SU-DHL-6 (cell line): Measurements from ENCODE around the gene LTBP4.

Experiments used
- H2AFZ ChIP-seq: fragments of 200-600 bp; sonication (generic); 2 replicates; pipeline ENCODE4 v1.6.1; 2014; ENCODE audit warnings: low read depth, mild to moderate bottlenecking, moderate library complexity, mixed read lengths, antibody characterized with exemption, low read length; ENCODE audit not compliant: severe bottlenecking
- H3F3A ChIP-seq: fragments of 200-600 bp; shearing (Covaris generic); 2 replicates; pipeline ENCODE4 v1.6.0; 2016; ENCODE audit warnings: antibody characterized with exemption, mild to moderate bottlenecking; ENCODE audit not compliant: insufficient read depth
- H3K27ac ChIP-seq: fragments of 200-600 bp; sonication (generic); 2 replicates; pipeline ENCODE4 v1.5.1; 2016; ENCODE audit warnings: low read depth, mild to moderate bottlenecking, low read length, moderate library complexity, mixed read lengths
- H3K27me3 ChIP-seq: fragments of 200-600 bp; sonication (generic), shearing (Covaris generic); 2 replicates; pipeline ENCODE4 v1.6.0; 2014; ENCODE audit warnings: mild to moderate bottlenecking, low read length
- H3K36me3 ChIP-seq: fragments of 200-600 bp; sonication (generic); 2 replicates; pipeline ENCODE4 v1.6.1; 2014; ENCODE audit warnings: mild to moderate bottlenecking, low read length, mixed read lengths
- H3K4me2 ChIP-seq: fragments of 300-600, 200-600 bp; shearing (Covaris generic), sonication (generic); 2 replicates; pipeline ENCODE4 v1.6.0; 2014; ENCODE audit warnings: low read length, low read depth, mild to moderate bottlenecking; ENCODE audit not compliant: poor library complexity, severe bottlenecking
- H3K4me3 ChIP-seq: fragments of 200-600 bp; sonication (generic); 2 replicates; pipeline ENCODE4 v1.5.1; 2014; ENCODE audit warnings: antibody characterized with exemption, low read length, mild to moderate bottlenecking, mixed read lengths; ENCODE audit not compliant: insufficient read depth, poor library complexity, severe bottlenecking
- H3K79me2 ChIP-seq: fragments of 200-600 bp; sonication (generic); 2 replicates; pipeline ENCODE4 v1.6.1; 2014; ENCODE audit warnings: mild to moderate bottlenecking, low read length, moderate library complexity; ENCODE audit not compliant: insufficient read depth
- H3K9ac ChIP-seq: fragments of 200-600 bp; sonication (generic); 2 replicates; pipeline ENCODE4 v1.7.0; 2014; ENCODE audit warnings: mild to moderate bottlenecking, low read length
- H3K9me2 ChIP-seq: fragments of 200-600 bp; sonication (generic); replicated peaks from 2 replicates; pipeline ENCODE4 v1.6.1; 2014; ENCODE audit warnings: low read length; ENCODE audit not compliant: insufficient read depth
- H3K9me3 ChIP-seq: fragments of 200-600 bp; sonication (generic); 2 replicates; pipeline ENCODE4 v1.6.1; 2014; ENCODE audit warnings: low read length, mixed read lengths; ENCODE audit not compliant: insufficient read depth
- H4K20me1 ChIP-seq: fragments of 200-600 bp; sonication (generic); 2 replicates; pipeline ENCODE4 v1.6.1; 2014; ENCODE audit warnings: low read depth, mild to moderate bottlenecking, antibody characterized with exemption, low read length, moderate library complexity, mixed read lengths
- EZH2phosphoT487 ChIP-seq: fragments of 200-600 bp; sonication (generic), shearing (Covaris generic); conservative IDR thresholded peaks from 2 replicates; pipeline ENCODE4 v1.6.1; 2018; ENCODE audit warnings: mild to moderate bottlenecking, antibody characterized with exemption, low read length, moderate library complexity, mixed read lengths
- TF ChIP-seq, protein P1 (sequence below): fragments of 200-600 bp; sonication (generic); IDR thresholded peaks from one replicate; pipeline ENCODE4 v1.5.1; 2017; ENCODE audit warnings: antibody characterized with exemption, mild to moderate bottlenecking, low read length, moderate library complexity; ENCODE audit not compliant: insufficient read depth, poor library complexity, severe bottlenecking

Gene LTBP4

GRCh38 chr19:40671404-40671803, 70.2 kb downstream of the LTBP4 start:
- no peaks in the 10 kb centered on the region; the same call in 1 of the 2 replicates for H3K36me3 ChIP-seq

DNA sequence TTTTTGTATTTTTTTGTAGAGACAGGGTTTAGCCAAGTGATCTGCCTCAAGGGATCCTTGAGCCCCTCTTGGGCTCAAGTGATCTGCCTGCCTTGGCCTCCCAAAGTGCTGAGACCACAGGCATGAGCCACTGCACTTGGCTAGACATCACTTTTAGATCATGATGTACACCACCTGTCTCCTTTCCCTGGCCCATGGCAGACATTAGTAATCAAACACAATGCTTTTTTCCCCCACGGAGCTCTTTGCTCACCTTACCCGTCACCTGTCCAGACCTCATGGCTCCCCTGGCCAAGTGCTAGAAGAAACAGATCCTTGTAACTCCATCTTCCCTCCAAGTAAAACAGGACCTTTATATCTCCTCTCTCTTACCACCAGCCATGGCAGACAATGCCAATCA, 70.9 kb downstream of the LTBP4 start:
- H3K4me3 ChIP-seq: no peak overlapping the region
- TF ChIP-seq EZH2phosphoT487: no peak
- TF ChIP-seq, protein P1, sequence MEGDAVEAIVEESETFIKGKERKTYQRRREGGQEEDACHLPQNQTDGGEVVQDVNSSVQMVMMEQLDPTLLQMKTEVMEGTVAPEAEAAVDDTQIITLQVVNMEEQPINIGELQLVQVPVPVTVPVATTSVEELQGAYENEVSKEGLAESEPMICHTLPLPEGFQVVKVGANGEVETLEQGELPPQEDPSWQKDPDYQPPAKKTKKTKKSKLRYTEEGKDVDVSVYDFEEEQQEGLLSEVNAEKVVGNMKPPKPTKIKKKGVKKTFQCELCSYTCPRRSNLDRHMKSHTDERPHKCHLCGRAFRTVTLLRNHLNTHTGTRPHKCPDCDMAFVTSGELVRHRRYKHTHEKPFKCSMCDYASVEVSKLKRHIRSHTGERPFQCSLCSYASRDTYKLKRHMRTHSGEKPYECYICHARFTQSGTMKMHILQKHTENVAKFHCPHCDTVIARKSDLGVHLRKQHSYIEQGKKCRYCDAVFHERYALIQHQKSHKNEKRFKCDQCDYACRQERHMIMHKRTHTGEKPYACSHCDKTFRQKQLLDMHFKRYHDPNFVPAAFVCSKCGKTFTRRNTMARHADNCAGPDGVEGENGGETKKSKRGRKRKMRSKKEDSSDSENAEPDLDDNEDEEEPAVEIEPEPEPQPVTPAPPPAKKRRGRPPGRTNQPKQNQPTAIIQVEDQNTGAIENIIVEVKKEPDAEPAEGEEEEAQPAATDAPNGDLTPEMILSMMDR: no peak
- no peak overlapping the region for H2AFZ ChIP-seq
- H3K9me2 ChIP-seq: no peaks in the 10 kb centered on the region
- no peaks in the 10 kb centered on the region for H4K20me1 ChIP-seq
- no peak overlapping the region for H3K4me2 ChIP-seq
- no peaks in the 10 kb centered on the region for H3F3A ChIP-seq
- H3K27me3 ChIP-seq: no peaks in the 10 kb centered on the region
- peaks cover 10% of the 10 kb centered on the region; the same call in 1 of the 2 replicates for H3K9me3 ChIP-seq
- no peak overlapping the region for H3K27ac ChIP-seq
- H3K79me2 ChIP-seq: no peaks in the 10 kb centered on the region
- H3K9ac ChIP-seq: no peak overlapping the region
- no peaks in the 10 kb centered on the region; the same call in 1 of the 2 replicates for H3K36me3 ChIP-seq

More at GRCh38 chr19:40671404-40671803, 70.2 kb downstream of the LTBP4 start:
- H2AFZ ChIP-seq: no peak overlapping the region
- no peak overlapping the region for H3K9ac ChIP-seq
- no peaks in the 10 kb centered on the region for H3K27me3 ChIP-seq
- H3K9me2 ChIP-seq: no peaks in the 10 kb centered on the region
- TF ChIP-seq, protein P1: no peak
- no peak for TF ChIP-seq EZH2phosphoT487
- H3K9me3 ChIP-seq: peaks cover 10% of the 10 kb centered on the region; the same call in 1 of the 2 replicates
- H3F3A ChIP-seq: no peaks in the 10 kb centered on the region
- no peak overlapping the region for H3K4me3 ChIP-seq
- H4K20me1 ChIP-seq: no peaks in the 10 kb centered on the region
- H3K79me2 ChIP-seq: no peaks in the 10 kb centered on the region
- no peak overlapping the region for H3K4me2 ChIP-seq
- no peak overlapping the region for H3K27ac ChIP-seq

DNA sequence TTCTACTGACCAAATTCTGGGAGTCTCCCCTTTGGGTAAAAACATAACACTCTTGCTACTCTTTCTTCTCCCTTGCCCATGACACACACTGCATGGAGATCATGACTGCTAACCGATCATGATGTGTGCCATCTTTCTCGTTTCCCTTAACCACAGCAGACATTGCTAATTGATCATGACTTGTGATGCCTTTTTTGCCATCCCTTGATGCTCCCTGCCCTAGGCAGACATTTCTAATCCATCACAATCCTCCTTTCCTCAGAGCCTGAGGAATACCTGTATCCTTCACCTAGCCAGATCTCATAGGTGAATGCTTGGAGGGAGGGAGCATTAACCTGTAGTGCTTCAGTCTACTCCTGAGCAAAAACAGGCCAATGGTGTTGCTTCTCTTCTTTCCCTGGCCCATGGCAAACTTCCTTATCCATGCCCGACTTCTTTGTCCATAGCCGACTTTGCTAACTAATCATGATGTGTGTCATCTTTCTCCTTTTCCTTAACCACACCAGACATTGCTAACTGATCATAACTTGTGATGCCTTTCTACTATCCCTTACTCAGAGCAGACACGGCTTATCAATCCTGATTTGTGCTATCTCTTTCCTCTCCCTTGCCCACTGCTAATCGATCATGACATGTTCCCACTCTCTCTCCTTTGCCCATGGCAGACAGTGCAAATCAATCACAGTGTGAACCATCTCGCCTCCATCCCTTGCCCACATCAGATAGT, 71.6 kb downstream of the LTBP4 start:
- no peak overlapping the region for H3K27ac ChIP-seq
- no peak overlapping the region for H3K4me2 ChIP-seq
- H3K9me3 ChIP-seq: peaks cover 10% of the 10 kb centered on the region; the same call in 1 of the 2 replicates
- no peak for TF ChIP-seq EZH2phosphoT487
- TF ChIP-seq, protein P1: no peak
- no peaks in the 10 kb centered on the region for H3K79me2 ChIP-seq
- no peaks in the 10 kb centered on the region for H3K27me3 ChIP-seq
- no peaks in the 10 kb centered on the region; the same call in 1 of the 2 replicates for H3K36me3 ChIP-seq
- no peak overlapping the region for H3K4me3 ChIP-seq
- no peak overlapping the region for H3K9ac ChIP-seq
- no peak overlapping the region for H2AFZ ChIP-seq
- no peaks in the 10 kb centered on the region for H3K9me2 ChIP-seq
- no peaks in the 10 kb centered on the region for H3F3A ChIP-seq
- H4K20me1 ChIP-seq: no peaks in the 10 kb centered on the region
